NCI-H2081 treated with DMSO at 0.1 percent for 48 hours (cell line): ENCODE data around the gene ASIC3.

Source experiments
- DNase-seq: peaks from one replicate; lab custom pipeline; 2025; lab: John Stamatoyannopoulos, UW

ASIC3 gene

DNA sequence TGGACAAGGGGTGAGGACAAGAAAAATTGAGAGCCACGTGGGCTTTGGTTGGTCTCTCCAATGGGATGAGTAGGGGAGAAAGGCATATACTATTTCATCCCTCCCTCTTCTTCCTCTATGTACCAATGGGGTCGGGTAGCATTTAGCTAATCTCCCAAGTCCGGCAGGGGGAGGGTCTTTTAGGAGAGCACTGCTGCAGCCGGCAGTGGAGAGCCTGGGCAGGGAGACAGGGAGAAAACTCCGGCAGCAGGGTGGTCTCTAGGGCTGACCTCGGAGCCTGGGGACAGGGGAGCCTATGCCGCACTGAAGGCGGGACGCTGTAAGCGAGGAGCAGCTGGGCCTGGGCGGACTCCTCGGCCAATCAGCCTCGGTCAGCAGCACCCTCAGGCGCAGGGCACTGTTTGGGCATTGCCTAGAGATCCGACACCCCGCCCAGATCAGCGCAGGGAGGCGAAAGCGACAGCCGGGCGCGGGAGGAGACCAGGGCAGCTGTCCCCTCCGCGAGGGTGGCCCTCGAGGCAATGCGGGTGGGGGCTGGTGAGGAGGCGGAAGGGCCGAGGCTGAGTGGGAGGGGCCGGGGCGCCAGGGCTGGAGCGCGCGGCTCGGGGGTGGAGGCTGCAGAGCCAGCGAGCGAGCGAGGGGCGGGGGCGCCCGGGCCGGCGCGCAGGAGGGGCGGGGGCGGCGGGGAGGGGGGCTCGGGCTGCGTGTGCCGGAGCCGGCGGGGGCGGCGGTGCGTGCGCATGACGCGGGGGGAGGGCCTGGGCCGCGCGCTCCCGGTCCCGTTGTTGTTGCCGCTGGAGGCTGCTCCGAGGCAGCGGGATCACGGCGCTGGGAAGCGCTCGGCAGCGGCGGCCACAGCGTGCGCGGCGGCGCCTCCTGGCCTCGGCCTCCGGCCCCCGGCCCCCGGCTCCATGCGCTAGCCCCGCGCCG is 37.6 kb downstream of the ASIC3 start, which contains the start of gene AGAP3:
AGAP3 (plus strand) TSS at position 785 of the 930 bp plus-strand sequence. CDS start 267 bp downstream, outside the sequence.
- DNase-seq, result no peak

DNA sequence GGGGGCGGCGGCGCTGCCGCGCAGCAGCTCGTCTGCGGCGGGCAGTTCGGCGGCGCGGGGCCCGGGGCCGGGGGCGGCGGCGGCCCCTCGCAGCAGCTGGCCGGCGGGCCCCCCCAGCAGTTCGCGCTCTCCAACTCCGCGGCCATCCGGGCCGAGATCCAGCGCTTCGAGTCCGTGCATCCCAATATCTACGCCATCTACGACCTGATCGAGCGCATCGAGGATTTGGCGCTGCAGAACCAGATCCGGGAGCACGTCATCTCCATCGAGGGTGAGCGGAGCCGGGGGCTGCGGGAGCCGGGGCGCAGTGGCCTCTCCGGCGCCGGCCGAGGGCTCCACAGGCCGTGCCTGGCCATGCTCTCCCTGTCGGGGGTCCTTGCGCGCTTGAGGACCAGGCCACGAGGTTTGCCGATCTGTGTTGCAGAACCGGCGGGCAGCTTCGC is 38.5 kb downstream of the ASIC3 start:
- no peak for DNase-seq

DNA sequence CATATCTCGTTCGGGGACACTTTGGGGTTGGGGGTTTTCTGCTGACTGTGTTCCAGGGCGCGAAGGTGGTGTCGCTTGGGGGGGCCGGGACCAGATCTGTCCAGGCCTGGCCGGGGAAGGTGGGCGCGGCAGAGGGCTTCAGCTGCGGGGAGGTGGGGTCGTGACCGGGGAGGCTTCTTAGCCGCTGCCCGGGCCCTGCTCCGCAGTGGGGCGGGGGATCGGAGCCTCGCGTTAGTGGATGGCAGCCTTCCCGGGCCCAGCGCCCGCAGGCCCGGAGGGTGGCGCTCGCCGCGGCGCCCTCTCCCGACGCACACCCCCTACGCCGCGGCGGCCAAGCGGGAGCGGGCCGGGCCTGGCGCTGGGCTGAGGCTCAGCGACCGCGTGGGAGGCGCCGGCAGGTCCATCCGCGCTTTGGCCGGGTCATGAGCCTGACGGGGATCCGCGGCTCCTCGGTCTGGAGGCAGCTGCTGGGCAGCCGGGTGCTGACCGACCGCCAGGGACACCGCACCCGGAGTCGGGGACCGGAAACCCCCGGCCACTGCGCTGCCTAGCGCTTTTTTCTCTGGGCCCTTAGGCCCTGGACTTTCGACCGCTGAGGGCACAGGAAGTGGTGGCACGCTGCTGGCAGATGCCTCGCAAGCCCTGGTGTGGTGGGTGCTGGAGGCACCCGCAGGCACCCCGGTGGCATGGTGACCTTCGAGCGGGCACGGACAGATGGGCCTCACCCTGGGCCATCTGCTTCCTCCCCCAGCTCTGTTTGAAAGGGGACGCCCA is 39.1 kb downstream of the ASIC3 start:
- no peak for DNase-seq

DNA sequence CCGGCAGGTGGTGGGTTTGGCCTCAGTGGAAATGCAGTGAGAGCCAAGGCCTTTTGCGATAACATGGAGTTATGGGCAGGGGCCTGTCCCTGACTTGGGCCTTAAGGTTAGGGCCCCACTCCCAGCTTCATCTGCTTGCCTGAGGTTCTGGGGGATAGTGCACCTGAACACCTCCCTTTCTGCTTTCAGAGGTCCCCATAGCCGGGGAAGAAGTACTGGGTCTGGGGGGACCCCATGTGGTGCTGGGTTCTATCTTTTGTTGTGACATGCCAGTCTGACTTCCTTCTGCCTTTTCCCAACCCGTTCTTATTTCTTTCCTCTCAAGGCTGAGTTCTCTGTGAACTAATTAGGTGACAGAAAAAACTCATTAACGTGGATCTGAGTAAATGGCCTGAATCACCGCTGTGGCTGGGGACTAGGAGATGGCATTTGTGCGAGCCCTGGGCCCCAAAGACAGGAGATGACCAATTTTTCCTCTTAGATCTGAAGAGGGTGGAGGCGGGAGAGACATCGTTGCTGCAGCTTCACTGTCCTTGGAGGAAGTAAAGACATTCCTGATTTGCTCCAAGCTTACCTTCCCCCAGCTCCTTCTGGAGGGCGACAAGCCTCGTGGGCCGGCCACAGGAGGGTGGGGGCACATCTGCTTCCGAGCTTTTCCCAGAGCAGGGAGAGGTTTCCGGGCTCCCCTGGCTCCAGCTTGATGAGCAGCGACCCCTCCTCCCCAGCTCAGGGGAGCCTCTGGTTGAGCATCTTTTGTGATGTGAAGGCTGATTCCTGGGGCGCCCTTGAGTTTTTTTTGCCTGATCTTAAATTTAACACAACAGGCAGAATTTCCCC is 39.9 kb downstream of the ASIC3 start:
- DNase-seq, result no peak

DNA sequence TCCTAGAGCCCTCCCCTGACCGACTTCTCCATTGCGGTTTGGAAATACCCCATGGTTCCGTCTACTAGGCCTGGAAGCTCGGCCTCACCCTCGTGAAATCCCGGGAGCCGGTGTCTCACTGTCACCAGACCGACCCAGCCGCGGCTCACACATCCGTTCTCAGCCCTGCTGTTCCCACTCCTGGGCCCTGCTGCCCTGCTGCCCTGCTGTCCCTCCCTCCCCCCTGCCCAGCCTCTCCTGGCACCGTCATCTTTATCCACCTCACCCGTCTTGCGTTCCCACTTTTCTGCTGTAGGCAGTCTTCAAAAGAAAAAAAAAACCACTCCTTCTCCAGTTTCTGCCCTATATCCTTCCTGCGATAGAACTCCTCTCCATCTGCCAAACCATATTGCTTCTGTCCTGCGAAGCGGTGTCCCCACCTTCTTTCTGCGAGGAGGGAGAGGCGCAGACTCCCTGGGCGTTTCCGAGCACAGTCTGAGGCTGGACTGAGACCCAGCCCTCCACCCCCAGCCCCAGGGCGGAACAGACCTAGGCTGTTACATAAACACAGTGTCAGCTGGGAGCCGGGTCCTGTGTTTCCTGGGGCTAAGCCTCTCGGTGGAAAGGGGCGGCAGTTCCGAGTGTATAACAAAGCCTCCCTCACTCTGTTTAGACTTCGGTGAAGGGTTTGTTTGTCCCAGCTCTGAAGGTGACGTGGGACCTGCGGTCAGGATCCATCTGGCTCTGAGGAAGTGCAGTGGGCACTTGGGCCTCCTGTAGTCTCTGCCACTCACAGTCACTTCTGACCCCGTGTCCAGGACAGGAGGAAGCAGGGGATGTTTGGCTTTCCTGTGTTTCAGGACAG is 40.7 kb downstream of the ASIC3 start:
- DNase-seq, result no peak

DNA sequence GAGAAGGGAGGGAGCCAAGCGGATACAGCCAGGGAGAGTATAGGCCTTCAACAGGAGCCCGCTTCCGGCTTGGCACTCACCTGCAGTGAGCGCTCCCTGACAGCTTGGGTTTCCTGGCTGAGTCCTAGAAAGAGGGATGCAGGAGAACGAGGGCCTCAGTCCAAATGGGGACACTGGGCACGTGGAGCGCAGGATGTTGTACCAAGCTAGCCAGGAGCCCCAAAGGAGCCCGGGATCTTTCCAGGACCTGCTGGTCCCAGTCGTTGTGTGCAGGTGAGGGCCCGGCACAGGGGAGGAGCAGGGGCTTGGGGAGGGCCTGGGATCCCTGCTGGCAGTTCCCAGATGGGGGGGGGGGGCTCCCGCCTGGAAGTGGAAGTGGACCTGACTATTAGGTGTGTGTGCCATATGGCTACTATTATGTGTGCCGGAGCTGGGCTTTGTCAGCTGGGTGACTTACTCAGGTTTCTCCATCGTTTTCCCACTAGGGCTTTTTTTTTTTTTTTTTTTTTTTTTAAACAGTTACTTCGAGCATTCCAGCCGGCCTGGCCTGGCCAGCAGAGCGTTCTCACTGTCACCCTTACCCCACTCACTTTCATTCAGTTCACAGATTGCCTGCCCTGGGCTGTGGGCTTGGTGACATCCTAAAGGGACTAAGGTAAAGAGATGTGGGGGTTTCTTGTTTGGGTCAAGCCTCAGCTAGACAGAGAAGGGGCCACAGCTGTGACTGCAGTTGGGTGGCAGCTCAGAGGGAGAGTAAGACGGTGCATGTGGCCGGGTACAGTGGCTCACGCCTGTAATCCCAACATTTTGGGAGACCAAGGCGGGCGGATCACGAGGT is 41.8 kb downstream of the ASIC3 start:
- DNase-seq, result no peak

DNA sequence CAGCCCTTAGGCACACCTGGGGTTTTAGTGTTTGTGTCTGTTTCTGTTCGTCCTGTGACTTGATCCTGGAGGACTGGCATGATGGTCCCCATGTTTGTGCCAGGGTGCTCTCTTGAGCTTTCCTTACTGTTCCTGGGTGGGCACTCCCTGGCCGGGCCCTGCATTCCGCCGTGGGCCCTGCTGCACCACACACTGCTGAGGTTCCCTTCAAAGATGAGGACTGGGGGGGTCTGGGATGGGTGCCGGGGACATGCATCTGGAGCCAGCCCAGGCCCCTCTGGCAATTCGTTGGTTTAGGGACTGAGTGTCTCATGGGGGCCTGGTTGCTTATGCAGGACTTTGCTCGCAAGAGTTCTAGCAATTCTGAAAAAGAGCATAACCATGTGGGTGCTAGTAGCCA is 42.7 kb downstream of the ASIC3 start:
- no peak for DNase-seq

DNA sequence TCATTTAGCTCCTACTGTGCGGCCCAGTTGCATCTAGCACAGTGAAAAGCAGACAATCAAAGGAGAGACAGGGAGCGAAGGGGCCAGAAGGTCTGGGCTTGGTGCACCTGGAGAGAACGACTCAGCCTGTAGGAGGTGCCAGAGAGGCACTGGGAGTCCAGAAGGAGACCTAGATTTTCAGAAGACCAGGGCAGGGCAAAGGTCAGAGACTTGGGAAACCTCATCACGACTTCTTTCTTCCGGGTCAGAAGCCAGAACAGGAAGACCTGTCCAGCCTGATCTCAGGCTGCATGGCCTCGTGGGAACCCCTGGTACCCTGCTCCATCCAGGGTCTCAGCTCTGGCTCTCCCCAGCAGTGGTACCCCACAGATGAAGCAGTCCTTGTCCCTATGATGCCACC is 43.1 kb downstream of the ASIC3 start:
- DNase-seq, result no peak

DNA sequence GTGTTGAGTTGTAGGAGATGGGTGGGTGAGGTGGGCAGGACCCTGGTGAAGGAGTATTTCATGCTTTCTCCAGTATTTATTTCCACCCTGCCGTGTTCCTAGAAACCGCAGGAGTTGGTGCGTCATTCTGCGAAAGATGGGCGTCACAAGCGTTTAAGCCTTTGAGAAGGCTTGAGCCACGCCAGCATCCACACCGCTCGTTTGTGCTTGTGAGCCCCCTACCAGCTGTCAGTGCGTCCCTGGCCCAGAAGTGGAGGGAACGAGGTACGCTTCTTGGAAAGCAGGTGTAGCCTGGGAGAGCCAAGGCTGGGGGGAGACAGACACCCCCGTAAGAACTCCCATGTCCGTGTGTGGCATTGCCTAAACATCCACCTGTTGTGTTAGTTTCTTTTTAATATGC is 43.7 kb downstream of the ASIC3 start:
- no peak for DNase-seq

DNA sequence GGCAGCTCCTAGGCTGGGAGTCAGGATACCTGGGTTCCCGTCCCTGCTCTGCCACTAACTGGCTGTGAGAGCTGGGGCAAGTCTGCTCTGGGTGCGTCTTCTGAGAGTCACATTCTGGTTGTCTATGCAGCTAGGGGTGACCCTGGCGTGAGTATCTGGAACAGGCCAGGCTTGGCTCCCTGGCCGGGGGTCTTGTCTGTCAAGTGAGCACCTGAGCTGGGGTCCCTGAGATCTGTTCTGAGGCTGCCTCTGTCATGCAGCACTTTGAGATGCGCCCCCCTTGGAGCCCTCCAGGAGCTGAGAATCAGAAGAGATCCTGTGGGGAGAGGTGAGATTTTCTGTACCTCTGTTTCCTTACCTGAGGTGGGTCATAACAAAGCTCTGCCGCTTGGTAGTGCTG is 45.4 kb downstream of the ASIC3 start:
- DNase-seq, result no peak

DNA sequence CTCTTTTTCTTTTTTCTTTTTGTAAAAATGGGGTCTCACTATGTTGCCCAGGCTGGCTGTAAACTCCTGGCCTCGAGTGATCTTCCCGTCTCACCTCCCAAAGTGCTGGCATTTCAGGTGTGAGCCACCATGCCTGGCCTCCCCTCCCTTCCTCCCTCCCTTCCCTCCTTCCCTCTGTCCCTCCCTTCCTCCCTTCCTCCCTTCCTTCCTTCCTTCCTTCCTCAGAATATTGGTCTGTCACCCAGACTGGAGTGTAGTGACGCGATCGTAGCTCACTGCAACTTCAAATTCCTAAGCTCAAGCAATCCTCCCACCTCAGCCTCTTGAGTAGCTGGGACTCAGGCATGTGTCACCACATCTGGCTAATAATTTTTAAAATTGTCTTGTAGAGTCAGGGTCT is 46.3 kb downstream of the ASIC3 start:
- no peak for DNase-seq

DNA sequence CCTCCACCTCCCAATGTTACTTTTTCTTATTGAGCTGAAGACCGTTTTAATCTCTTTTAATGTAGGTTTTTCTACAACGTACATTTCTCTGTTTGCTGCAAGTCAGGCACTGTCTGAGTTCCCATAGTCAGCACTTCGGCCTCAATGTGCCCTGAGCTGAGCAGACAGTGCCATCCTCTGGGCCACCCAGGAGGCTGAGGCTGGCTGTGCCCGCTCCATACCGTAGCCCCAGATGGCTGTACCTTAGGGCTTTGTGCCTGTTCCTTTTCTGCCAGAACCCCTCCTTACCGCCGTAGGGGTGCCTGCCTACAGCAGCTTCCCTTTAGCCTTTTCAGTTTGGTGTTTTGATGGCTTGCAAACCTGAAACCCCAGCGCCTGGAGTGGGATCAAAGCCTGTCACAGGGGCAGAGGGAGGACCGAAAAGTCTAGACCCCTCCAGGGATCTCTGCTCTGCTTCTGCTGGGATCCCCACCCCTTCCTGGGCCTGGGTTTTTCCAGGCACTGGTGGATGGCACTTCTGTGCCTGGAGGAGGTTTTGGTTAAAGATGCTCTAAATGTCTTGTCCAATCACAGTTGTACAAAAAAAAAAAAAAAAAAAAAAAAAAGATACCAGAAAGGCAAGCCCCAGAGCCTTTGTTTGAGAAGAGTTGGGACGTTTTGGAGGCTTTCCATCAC is 46.9 kb downstream of the ASIC3 start:
- no peak for DNase-seq

DNA sequence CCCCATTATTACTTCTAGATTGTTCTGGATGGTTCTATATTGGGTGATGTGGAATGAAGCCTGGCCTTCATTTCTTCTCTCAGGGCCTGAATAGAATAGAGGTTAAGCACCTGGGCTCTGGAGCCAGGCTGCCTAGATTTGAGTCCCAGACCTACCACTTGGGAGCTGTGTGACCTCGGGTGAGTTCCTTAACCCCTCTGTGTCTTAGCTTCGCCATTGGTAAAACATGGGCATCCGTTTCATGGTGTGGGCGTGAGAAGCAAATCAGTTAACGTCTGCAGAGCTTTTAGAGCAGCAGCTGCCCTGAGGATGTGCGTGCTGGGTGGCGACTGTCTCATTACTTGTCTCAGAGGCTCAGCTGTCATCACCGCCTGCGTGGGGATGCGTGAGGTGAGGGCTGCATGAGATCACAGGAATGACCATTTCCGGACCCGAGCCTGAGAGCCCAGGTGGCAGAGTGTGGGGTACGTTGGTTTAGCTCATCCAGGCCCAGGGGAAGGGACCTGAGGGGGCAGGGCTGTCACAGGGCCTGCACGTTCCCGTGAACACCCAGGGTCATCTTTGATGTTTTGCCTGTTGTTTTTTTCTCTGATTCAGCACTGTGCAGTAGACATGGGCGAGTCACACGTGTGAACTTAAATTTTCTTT is 47.6 kb downstream of the ASIC3 start:
- DNase-seq, result no peak

DNA sequence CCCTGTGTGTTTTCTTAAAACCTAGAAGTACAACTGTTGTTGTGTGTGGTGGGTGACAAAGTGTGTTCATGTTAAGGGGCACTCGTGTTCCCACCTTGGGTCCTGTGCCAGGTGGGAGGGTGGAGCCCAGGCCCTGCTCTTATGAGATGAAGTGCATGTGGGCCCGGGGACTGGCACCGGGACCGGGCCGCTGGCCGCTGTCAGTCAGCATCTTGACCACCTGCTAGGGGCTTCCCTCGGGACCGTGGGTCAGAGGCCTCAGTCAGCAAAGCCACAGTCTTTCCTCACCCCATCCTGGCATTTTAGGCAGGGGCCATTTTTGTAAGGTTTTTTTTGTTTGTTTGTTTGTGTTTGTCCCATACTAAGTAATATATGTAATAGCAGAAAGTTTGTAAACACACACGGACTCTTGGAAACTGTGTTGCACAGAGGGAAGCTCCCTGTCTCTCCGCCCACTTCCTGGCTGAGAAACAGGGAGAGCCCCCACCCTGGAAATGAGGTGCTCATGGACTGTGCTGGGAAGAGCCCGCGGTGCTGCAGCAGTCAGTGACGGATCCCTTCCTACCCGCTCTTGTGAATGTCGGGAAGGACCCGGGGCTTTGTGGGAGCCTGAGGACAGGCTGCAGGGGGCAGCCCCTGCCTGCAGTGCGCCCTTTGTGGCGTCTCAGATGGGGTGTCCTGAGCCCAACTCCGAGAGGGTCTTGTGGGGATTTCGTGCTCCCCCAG is 51.3 kb downstream of the ASIC3 start:
- DNase-seq, result no peak

DNA sequence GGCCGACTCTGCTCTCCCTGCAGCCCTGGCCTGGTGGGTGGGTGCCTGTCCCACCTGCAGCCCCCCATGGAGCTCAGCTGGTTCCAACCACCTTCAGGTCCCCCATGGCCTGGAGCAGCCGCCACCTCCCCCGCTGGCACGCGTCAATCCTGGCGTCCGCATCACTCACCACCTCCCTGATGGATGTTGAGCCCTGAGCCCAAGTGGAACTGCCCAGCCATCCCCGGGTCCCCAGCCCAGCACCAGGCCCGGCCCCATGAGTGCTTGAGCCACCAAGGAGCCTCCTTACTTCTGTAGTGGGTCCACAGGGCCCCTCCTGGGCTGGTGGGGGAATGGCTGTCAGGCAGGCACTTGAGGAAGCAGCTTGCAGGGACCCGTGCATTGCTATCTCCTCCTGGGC is 52.6 kb downstream of the ASIC3 start:
- DNase-seq, result no peak

DNA sequence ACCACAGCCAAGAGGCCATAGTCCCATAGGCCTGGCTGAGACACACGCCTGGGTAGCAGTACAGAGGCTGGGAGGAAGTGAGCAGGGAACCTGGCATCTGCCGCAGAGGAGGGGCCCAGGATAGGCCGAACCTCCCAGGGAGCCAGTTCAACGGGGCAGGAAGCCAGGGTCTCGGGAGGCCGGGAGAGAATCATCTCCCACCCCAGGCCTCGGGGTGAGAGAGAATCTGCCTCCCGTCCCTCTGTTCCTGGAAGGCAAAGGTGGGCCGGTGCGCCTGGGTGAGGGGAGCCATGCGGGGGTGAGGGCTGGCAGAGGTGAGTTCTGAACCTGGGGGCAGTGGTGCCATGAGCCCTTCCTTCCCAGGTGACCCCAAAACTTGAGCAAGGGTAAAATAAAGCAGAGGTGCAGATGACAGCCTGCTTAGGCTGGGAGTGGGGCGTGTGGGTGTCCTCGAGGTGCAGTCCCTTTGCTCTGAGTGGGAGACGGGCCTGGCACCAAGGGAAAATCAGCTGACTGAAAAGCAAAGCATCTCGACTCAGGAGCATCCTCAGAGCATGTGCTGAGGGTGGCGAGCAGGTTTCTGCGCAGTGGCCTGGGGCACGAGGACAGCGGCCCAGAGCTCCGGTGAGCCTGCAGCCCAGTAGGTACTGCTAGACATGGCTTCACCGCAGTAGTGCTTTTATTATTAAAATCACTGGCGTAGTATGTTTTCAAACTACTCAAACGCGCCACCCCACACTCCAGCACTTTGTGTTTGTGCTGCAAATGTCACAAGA is 53.5 kb downstream of the ASIC3 start:
- DNase-seq, result no peak
